BJ (cell line): ENCODE results near the gene LDLRAD1. TPM values are rescaled to one million over a fixed set of nuclear protein-coding genes. Genes with fewer than 3 reads are reported as not detected.
"Not testable (repeated sequence)": the region's sequence is repeated elsewhere in the genome, so short reads cannot be mapped to it uniquely, and the experiment has no call there.

ENCODE experiments used
- CTCF ChIA-PET: fragments of 350-600 bp; formaldehyde crosslinking; extraction: SDS; loops from one replicate; lab custom pipeline; 2021; ENCODE audit warnings: antibody characterized with exemption, inconsistent platforms; lab: Yijun Ruan, JAX
- POLR2A ChIA-PET: fragments of 300-600 bp; sonication (Branson Sonifier 250); formaldehyde crosslinking; extraction: SDS; loops from one replicate; lab custom pipeline; 2021; ENCODE audit warnings: antibody characterized with exemption; lab: Charles Lee
- DNase-seq: peaks from one replicate; pipeline ENCODE4 v3.0.0-alpha.2; 2011; ENCODE audit warnings: low read depth
- H3K27me3 ChIP-seq: 2 replicates; pipeline ENCODE4 v1.6.0; 2011; ENCODE audit warnings: low read length; ENCODE audit not compliant: control insufficient read depth, insufficient read depth
- H3K36me3 ChIP-seq: 2 replicates; pipeline ENCODE4 v1.5.1; 2011; ENCODE audit warnings: low read length; ENCODE audit not compliant: control insufficient read depth, insufficient read depth
- H3K4me3 ChIP-seq: 2 replicates; pipeline ENCODE4 v1.5.1; 2011; ENCODE audit warnings: low read depth, mild to moderate bottlenecking, control low read depth, low read length
- CTCF ChIP-seq: IDR thresholded peaks from 2 replicates; pipeline ENCODE4 v1.5.1; 2011; ENCODE audit warnings: low read depth, mild to moderate bottlenecking, control low read depth, inconsistent platforms, low read length, moderate library complexity; ENCODE audit not compliant: insufficient read depth
- polyA plus RNA-seq: library from polyadenylated mRNA; depleted of rRNA; stranded (reverse); fragments of >200 nt; gene quantifications from 2 replicates; pipeline ENCODE4 v1.2.3, GENCODE V29; 2011

The LDLRAD1 gene
- polyA plus RNA-seq, 1 experiment, result not detected

- H3K27me3 ChIP-seq, result no peaks in the 10 kb centered on the region
- H3K4me3 ChIP-seq, result peak within 1 kb of the TSS; percentile 59
- TF ChIP-seq CTCF, result no peak
- ChIA-PET CTCF (interaction anchor here (0.7 to 2.1 kb wide), 4 partner anchors 17 to 211 kb away, joined by 3 to 6 read pairs (median 4); no protein-coding TSS in a partner anchor), POLR2A (no interaction called here)
- no peaks in the 10 kb centered on the region for H3K36me3 ChIP-seq
- DNase-seq, result peak; percentile 98
Observed at GRCh38 chr1:54052934-54053744, 35.2 kb upstream of the LDLRAD1 start, which contains the start of the genes TCEANC2 and TMEM59. Gene TCEANC2, plus strand, starts transcription at chr1:54053608. Its CDS starts 815 bp downstream, at chr1:54054423. Gene TMEM59, minus strand, starts transcription at chr1:54053204. Its CDS starts 16 bp downstream, at chr1:54053188.

GRCh38 chr1:54052431-54052933, 34.5 kb upstream of the LDLRAD1 start:
- Histone ChIP-seq H3K36me3 (no peaks in the 10 kb centered on the region), H3K4me3 (peak overlapping the region; percentile 59), H3K27me3 (no peaks in the 10 kb centered on the region)
- ChIA-PET CTCF (interaction anchor here (0.6 to 2.1 kb wide), 5 partner anchors 17 to 191 kb away, joined by 3 to 6 read pairs (median 3); no protein-coding TSS in a partner anchor), POLR2A (no interaction called here)
- DNase-seq, result no peak
- no peak for TF ChIP-seq CTCF

- H3K4me3 ChIP-seq, result peak overlapping the region; percentile 59
- DNase-seq, result no peak
- POLR2A ChIA-PET, result interaction anchor here (0.8 kb wide), 1 partner anchor 12 kb away, joined by 5 read pairs; no protein-coding TSS in a partner anchor
- TF ChIP-seq CTCF, result no peak
- CTCF ChIA-PET, result interaction anchor here (0.6 to 2.1 kb wide), 5 partner anchors 60 to 437 kb away, joined by 3 to 6 read pairs (median 4); no protein-coding TSS in a partner anchor
- no peaks in the 10 kb centered on the region for H3K36me3 ChIP-seq
- no peaks in the 10 kb centered on the region for H3K27me3 ChIP-seq
Observed at GRCh38 chr1:54051933-54052430, 34.0 kb upstream of the LDLRAD1 start.

- H3K36me3 ChIP-seq, DNase-seq, H3K4me3 ChIP-seq, POLR2A ChIA-PET, H3K27me3 ChIP-seq: not testable (repeated sequence)
- CTCF ChIA-PET, result interaction anchor here (1.7 kb wide), 1 partner anchor 172 kb away, joined by 4 read pairs; no protein-coding TSS in a partner anchor
Observed at GRCh38 chr1:54050435-54050834, 32.4 kb upstream of the LDLRAD1 start.

GRCh38 chr1:54047384-54048305, 29.7 kb upstream of the LDLRAD1 start:
- POLR2A ChIA-PET, result no interaction called here
- no peak for TF ChIP-seq CTCF
- CTCF ChIA-PET, result interaction anchor here (1.0 to 1.5 kb wide), 3 partner anchors 78 to 187 kb away, joined by 3 to 6 read pairs (median 3); no protein-coding TSS in a partner anchor

More at GRCh38 chr1:54047384-54048305, 29.7 kb upstream of the LDLRAD1 start:
- DNase-seq, result no peak
- Histone ChIP-seq H3K4me3 (no peak overlapping the region), H3K36me3 (no peaks in the 10 kb centered on the region; the same call in 1 of the 2 replicates), H3K27me3 (no peaks in the 10 kb centered on the region)
